K562 (cell line): ENCODE measurements around the gene SULT2B1. TPM values are rescaled to one million over a fixed set of nuclear protein-coding genes. Genes with fewer than 3 reads are reported as not detected.

Source experiments
- ATAC-seq: fragments of 200-7000 bp; cut with Tn5 transposase; 3 replicates; pipeline ENCODE4 v1.9.1; 2020; ENCODE audit warnings: moderate library complexity
- BruUV-seq: library from RNA; stranded (reverse); fragments of 400-500 nt; replicated peaks from 2 replicates; lab custom pipeline; 2021; lab: Mats Ljungman, UMichigan
- CTCF ChIA-PET: fragments of 300-600 bp; formaldehyde crosslinking; extraction: SDS; loops from one replicate; lab custom pipeline; 2021; ENCODE audit warnings: low intra/inter-chr PET ratio; lab: Yijun Ruan, JAX
- POLR2A ChIA-PET: fragments of 300-600, 350-650 bp; sonication (Branson Sonifier 250); formaldehyde crosslinking; extraction: SDS; loops from one replicate; lab custom pipeline; 2021; ENCODE audit warnings: antibody characterized with exemption, inconsistent platforms; lab: Yijun Ruan, JAX
- DNase-seq, 4 experiments: peaks; one replicate each; pipeline versions ENCODE4 v3.0.0 to v3.0.0-alpha.2; 2011 to 2018; ENCODE audit warnings: low spot score in 3 of 4, mixed read lengths in 3 of 4; ENCODE audit errors: extremely low read depth in 1 of 4
- FAIRE-seq: peaks from 2 replicates; lab custom pipeline; 2011; peaks lifted over from hg19 to GRCh38; lab: Jason Lieb, UNC
- H2AFZ ChIP-seq: 2 replicates; pipeline ENCODE4 v1.6.0; 2011; ENCODE audit warnings: low read depth, low read length, control low read depth, inconsistent platforms
- H3K27ac ChIP-seq: fragments of 200-600 bp; 3 replicates; pipeline ENCODE4 v1.8.0; 2011; ENCODE audit warnings: low read depth, mild to moderate bottlenecking, control low read depth, inconsistent platforms, low read length, moderate library complexity, mixed read lengths; ENCODE audit errors: extremely low read depth
- H3K27me3 ChIP-seq, 2 experiments: fragments of 300-600 bp in 1 of 2; 2 replicates in 1 of 2; 3 replicates in 1 of 2; pipeline versions ENCODE4 v1.6.0 to v1.8.0; 2011; ENCODE audit warnings: inconsistent platforms in 2 of 2, low read length in 2 of 2, mild to moderate bottlenecking in 1 of 2, mixed read lengths in 1 of 2, moderate library complexity in 1 of 2; ENCODE audit not compliant: control insufficient read depth in 2 of 2, insufficient read depth in 2 of 2
- H3K36me3 ChIP-seq: fragments of 300-600 bp; 3 replicates; pipeline ENCODE4 v1.8.0; 2011; ENCODE audit warnings: mild to moderate bottlenecking, low read length, inconsistent platforms; ENCODE audit not compliant: control insufficient read depth, insufficient read depth
- H3K4me1 ChIP-seq, 2 experiments: fragments of 200-600 bp in 1 of 2; replicated peaks in 1 of 2; 2 replicates in 1 of 2; 3 replicates in 1 of 2; pipeline versions ENCODE4 v1.5.1 to v1.8.0; 2011; ENCODE audit warnings: inconsistent platforms in 2 of 2, low read length in 2 of 2, mild to moderate bottlenecking in 1 of 2, mixed read lengths in 1 of 2, moderate library complexity in 1 of 2; ENCODE audit not compliant: control insufficient read depth in 2 of 2, insufficient read depth in 2 of 2
- H3K4me2 ChIP-seq: 2 replicates; pipeline ENCODE4 v1.6.1; 2011; ENCODE audit warnings: low read length, control low read depth, inconsistent platforms, mixed read lengths; ENCODE audit not compliant: insufficient read depth
- H3K4me3 ChIP-seq: fragments of 200-600 bp; sonication (generic), shearing (Covaris generic); 2 replicates; pipeline ENCODE4 v1.5.1; 2016; ENCODE audit warnings: control low read depth, inconsistent platforms
- H3K79me2 ChIP-seq: fragments of 200-600 bp; 3 replicates; pipeline ENCODE4 v1.8.0; 2011; ENCODE audit warnings: low read length, inconsistent platforms; ENCODE audit not compliant: control insufficient read depth, insufficient read depth
- H3K9ac ChIP-seq, 2 experiments: 2 replicates each; pipeline versions ENCODE4 v1.6.0 to v1.6.1; 2011; ENCODE audit warnings: low read depth in 2 of 2, low read length in 2 of 2, control low read depth in 1 of 2, inconsistent platforms in 1 of 2, mild to moderate bottlenecking in 1 of 2, mixed read lengths in 1 of 2; ENCODE audit not compliant: insufficient read depth in 1 of 2
- H3K9me1 ChIP-seq: one replicate; pipeline ENCODE4 v1.6.0; 2011; ENCODE audit warnings: inconsistent platforms, mild to moderate bottlenecking, low read length, moderate library complexity; ENCODE audit not compliant: control insufficient read depth, insufficient read depth
- H3K9me3 ChIP-seq: replicated peaks from 2 replicates; pipeline ENCODE4 v1.5.1; 2011; ENCODE audit warnings: low read depth, low read length, inconsistent platforms; ENCODE audit not compliant: control insufficient read depth, insufficient read depth
- H4K20me1 ChIP-seq: replicated peaks from 2 replicates; pipeline ENCODE4 v1.6.1; 2011; ENCODE audit warnings: low read length, inconsistent platforms, mixed read lengths; ENCODE audit not compliant: control insufficient read depth, insufficient read depth
- CEBPB ChIP-seq: fragments of 450-650 bp; IDR thresholded peaks from 2 replicates; pipeline ENCODE4 v1.6.1; 2016; ENCODE audit warnings: missing genetic modification characterization, missing compliant biosample characterization
- ETS2 ChIP-seq: IDR thresholded peaks from 2 replicates; pipeline ENCODE4 v1.6.1; 2016; ENCODE audit warnings: borderline replicate concordance, missing genetic modification characterization, mild to moderate bottlenecking, moderate library complexity, missing compliant biosample characterization; ENCODE audit not compliant: poor library complexity, severe bottlenecking
- HDAC6 ChIP-seq: IDR thresholded peaks from 2 replicates; pipeline ENCODE4 v1.6.1; 2012; ENCODE audit warnings: low read depth, mild to moderate bottlenecking, control low read depth, inconsistent platforms, low read length, moderate library complexity
- HNRNPUL1 ChIP-seq: fragments of 200-400 bp; formaldehyde crosslinking; IDR thresholded peaks from 2 replicates; pipeline ENCODE4 v1.6.1; 2017; ENCODE audit warnings: low read length
- KDM1A ChIP-seq, 2 experiments: fragments of 450-650 bp; IDR thresholded peaks; 2 replicates each; pipeline ENCODE4 v1.6.1; 2016; ENCODE audit warnings: mild to moderate bottlenecking in 2 of 2
- MAZ ChIP-seq, 2 experiments: fragments of 450-650 bp in 1 of 2; sonication (generic) in 1 of 2; formaldehyde crosslinking; IDR thresholded peaks in 1 of 2; conservative IDR thresholded peaks in 1 of 2; 2 replicates each; pipeline versions ENCODE4 v1.4.0 to v1.5.0; 2020; ENCODE audit warnings: mild to moderate bottlenecking in 1 of 2, missing genetic modification reagents in 1 of 2
- MCM7 ChIP-seq, 2 experiments: fragments of 450-650 bp; IDR thresholded peaks; 2 replicates each; pipeline ENCODE4 v1.6.1; 2016 to 2018
- NEUROD1 ChIP-seq: fragments of 150-350 bp; IDR thresholded peaks from 2 replicates; pipeline ENCODE4 v1.6.1; 2014; ENCODE audit warnings: borderline replicate concordance, low read length, low read depth; ENCODE audit not compliant: partially characterized antibody
- RCOR1 ChIP-seq, 2 experiments: IDR thresholded peaks; 2 replicates each; pipeline ENCODE4 v1.6.1; 2012; ENCODE audit warnings: low read depth in 2 of 2, low read length in 2 of 2, borderline replicate concordance in 1 of 2, improper control_type of control experiment in 1 of 2
- ZNF3 ChIP-seq: fragments of 250-450 bp; sonication (Bioruptor Pico); IDR thresholded peaks from 2 replicates; pipeline ENCODE4 v1.5.0; 2021; ENCODE audit warnings: mild to moderate bottlenecking, moderate library complexity
- ZNF444 ChIP-seq: fragments of 250-450 bp; sonication (Bioruptor Pico); IDR thresholded peaks from 2 replicates; pipeline ENCODE4 v1.4.0; 2020; ENCODE audit warnings: mild to moderate bottlenecking, moderate library complexity
- ZNF79 ChIP-seq: fragments of 250-450 bp; sonication (Bioruptor Pico); IDR thresholded peaks from 2 replicates; pipeline ENCODE4 v1.4.0; 2020; ENCODE audit warnings: low read depth, mild to moderate bottlenecking, moderate library complexity
- ZNF830 ChIP-seq: fragments of 250-450 bp; sonication (Bioruptor Pico); IDR thresholded peaks from 2 replicates; pipeline ENCODE4 v1.5.0; 2021; ENCODE audit warnings: mild to moderate bottlenecking
- WGBS: fragments of 100-300 bp; shearing (Covaris generic); methylation state at CpG from one replicate; pipeline ENCODE4 v1.1.6; 2016; ENCODE audit warnings: low coverage, mixed read lengths; ENCODE audit not compliant: insufficient coverage; ENCODE audit errors: missing lambda C conversion rate; 5-methylcytosine and 5-hydroxymethylcytosine counted together
- in situ Hi-C: fragments of 300-500 bp; cut with MboI; formaldehyde crosslinking; loops from 4 replicates; pipeline ENCODE4 v1.15.0; 2018; ENCODE audit warnings: inconsistent platforms, mixed read lengths
- intact Hi-C: fragments of 100-400 bp; cut with micrococcal nuclease; formaldehyde crosslinking; loops from 2 replicates; pipeline ENCODE4 v1.14.2; 2022
- polyA plus RNA-seq, 8 experiments: library from polyadenylated mRNA; depleted of rRNA in 4 of 8; stranded (reverse) in 5 of 8; unstranded in 3 of 8; fragments of >200 nt; fragmentation: Nextera tagmentation in 2 of 8; fragmentation: Illumina TruSeq in 1 of 8; extraction: Ambion mirVana in 2 of 8; extraction: Trizol in 1 of 8; gene quantifications; 2 replicates each; pipeline versions ENCODE4 v1.2.1 to v1.2.3, GENCODE V29; 2011 to 2014; ENCODE audit warnings: inconsistent platforms in 1 of 8, missing spikeins in 1 of 8
- total RNA-seq, 7 experiments: library from RNA; depleted of rRNA in 6 of 7; stranded (reverse); fragments of >200 nt in 6 of 7; fragmentation: Illumina TruSeq in 2 of 7; extraction: Trizol in 2 of 7; gene quantifications; 2 replicates each; pipeline versions ENCODE4 v1.2.1 to v1.2.3, GENCODE V29; 2011 to 2021; ENCODE audit warnings: low replicate concordance in 1 of 7
- TF ChIP-seq, protein P1 (sequence below): fragments of 450-650 bp; IDR thresholded peaks from 2 replicates; pipeline ENCODE4 v1.6.1; 2016; ENCODE audit warnings: borderline replicate concordance
- TF ChIP-seq, protein P2 (sequence below): sonication (generic); formaldehyde crosslinking; IDR thresholded peaks from 2 replicates; pipeline ENCODE4 v1.8.0; 2022; ENCODE audit warnings: mild to moderate bottlenecking, missing genetic modification reagents
- TF ChIP-seq, protein P3 (sequence below): fragments of 450-650 bp; formaldehyde crosslinking; IDR thresholded peaks from 2 replicates; pipeline ENCODE4 v1.4.0; 2020; ENCODE audit warnings: mild to moderate bottlenecking, moderate library complexity

The SULT2B1 gene
- total and polyA plus RNA-seq, 9 of the 15 experiments (the other 6 are each of a cell fraction or from before 2014, with no cell fraction given) = 0.09 to 0.62 (median 0.22) TPM; not detected in 2

- H3K27me3 ChIP-seq = peaks cover 0 to 17% of the 10 kb centered on the region in 2 experiments; a peak in 3 of 5 replicates
- H3K4me2 ChIP-seq = no peak overlapping the region
- CTCF ChIA-PET = no interaction called here
- no peaks in the 10 kb centered on the region for H3K9me3 ChIP-seq
- no peak overlapping the region for H3K4me3 ChIP-seq
- BruUV-seq = no TSS peak
- POLR2A ChIA-PET = no interaction called here
- no peak overlapping the region for H3K9ac ChIP-seq
- DNase-seq (no peak), ATAC-seq (no peak), FAIRE-seq (no peak)
- in situ Hi-C loops = no loop called here
- no peaks in the 10 kb centered on the region for H3K79me2 ChIP-seq
- H2AFZ ChIP-seq = no peak overlapping the region
- peaks cover under 1 to 25% of the 10 kb centered on the region in 2 experiments; a peak in 2 of 5 replicates for H3K4me1 ChIP-seq
- 0% methylated on average over 1 of the region's 1 CpG for WGBS
- no peaks in the 10 kb centered on the region for H3K36me3 ChIP-seq
- no peaks in the 10 kb centered on the region; the same call in 1 of the 2 replicates for H4K20me1 ChIP-seq
- intact Hi-C loops = no loop called here
- no peaks in the 10 kb centered on the region for H3K9me1 ChIP-seq
- H3K27ac ChIP-seq = no peak overlapping the region
- no peak for TF ChIP-seq ZNF3 (CRISPR knock-in tag)
- no peak for TF ChIP-seq ZNF444 (CRISPR knock-in tag)
- TF ChIP-seq, protein P1, sequence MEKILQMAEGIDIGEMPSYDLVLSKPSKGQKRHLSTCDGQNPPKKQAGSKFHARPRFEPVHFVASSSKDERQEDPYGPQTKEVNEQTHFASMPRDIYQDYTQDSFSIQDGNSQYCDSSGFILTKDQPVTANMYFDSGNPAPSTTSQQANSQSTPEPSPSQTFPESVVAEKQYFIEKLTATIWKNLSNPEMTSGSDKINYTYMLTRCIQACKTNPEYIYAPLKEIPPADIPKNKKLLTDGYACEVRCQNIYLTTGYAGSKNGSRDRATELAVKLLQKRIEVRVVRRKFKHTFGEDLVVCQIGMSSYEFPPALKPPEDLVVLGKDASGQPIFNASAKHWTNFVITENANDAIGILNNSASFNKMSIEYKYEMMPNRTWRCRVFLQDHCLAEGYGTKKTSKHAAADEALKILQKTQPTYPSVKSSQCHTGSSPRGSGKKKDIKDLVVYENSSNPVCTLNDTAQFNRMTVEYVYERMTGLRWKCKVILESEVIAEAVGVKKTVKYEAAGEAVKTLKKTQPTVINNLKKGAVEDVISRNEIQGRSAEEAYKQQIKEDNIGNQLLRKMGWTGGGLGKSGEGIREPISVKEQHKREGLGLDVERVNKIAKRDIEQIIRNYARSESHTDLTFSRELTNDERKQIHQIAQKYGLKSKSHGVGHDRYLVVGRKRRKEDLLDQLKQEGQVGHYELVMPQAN = 0 out of 2 replicates have a peak, but pooled peaks have one; percentile 32
- no peak for TF ChIP-seq ETS2
- TF ChIP-seq NEUROD1 = no peak
- no peak for TF ChIP-seq CEBPB (tag)
- no peak for TF ChIP-seq RCOR1 (IDR thresholded peaks at IDR 0.05; ENCODE audit: borderline replicate concordance in 1 of 2, low read depth in 2 of 2, low read length in 2 of 2)
- no peak for TF ChIP-seq HDAC6
- TF ChIP-seq HNRNPUL1 = no peak
- TF ChIP-seq ZNF79 (CRISPR knock-in tag) = no peak
- TF ChIP-seq ZNF830 (CRISPR knock-in tag) = no peak
- TF ChIP-seq MCM7 (IDR thresholded peaks at IDR 0.05) = peak in 1 of 2 experiments; percentile 17; a peak in 1 of 4 replicates
- no peak for TF ChIP-seq MAZ (CRISPR knock-in tag; conservative IDR thresholded peaks at IDR 0.05 in 1 of 2, IDR thresholded peaks at IDR 0.05 in 1 of 2)
- TF ChIP-seq, protein P2, sequence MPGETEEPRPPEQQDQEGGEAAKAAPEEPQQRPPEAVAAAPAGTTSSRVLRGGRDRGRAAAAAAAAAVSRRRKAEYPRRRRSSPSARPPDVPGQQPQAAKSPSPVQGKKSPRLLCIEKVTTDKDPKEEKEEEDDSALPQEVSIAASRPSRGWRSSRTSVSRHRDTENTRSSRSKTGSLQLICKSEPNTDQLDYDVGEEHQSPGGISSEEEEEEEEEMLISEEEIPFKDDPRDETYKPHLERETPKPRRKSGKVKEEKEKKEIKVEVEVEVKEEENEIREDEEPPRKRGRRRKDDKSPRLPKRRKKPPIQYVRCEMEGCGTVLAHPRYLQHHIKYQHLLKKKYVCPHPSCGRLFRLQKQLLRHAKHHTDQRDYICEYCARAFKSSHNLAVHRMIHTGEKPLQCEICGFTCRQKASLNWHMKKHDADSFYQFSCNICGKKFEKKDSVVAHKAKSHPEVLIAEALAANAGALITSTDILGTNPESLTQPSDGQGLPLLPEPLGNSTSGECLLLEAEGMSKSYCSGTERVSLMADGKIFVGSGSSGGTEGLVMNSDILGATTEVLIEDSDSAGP (CRISPR knock-in tag) = no peak
- TF ChIP-seq, protein P3, sequence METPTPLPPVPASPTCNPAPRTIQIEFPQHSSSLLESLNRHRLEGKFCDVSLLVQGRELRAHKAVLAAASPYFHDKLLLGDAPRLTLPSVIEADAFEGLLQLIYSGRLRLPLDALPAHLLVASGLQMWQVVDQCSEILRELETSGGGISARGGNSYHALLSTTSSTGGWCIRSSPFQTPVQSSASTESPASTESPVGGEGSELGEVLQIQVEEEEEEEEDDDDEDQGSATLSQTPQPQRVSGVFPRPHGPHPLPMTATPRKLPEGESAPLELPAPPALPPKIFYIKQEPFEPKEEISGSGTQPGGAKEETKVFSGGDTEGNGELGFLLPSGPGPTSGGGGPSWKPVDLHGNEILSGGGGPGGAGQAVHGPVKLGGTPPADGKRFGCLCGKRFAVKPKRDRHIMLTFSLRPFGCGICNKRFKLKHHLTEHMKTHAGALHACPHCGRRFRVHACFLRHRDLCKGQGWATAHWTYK (CRISPR knock-in tag) = no peak
- TF ChIP-seq KDM1A (IDR thresholded peaks at IDR 0.05) = peak; percentile 26 to 60; a peak in 3 of 4 replicates
Observed at GRCh38 chr19:48548253-48548911, 3.6 kb upstream of the SULT2B1 start.
